Mucosa of rectum (tissue), 2 donors: ENCODE data around the gene ABCG4.
A peak's percentile ranks its signal among the peaks of the same experiment; 100 is the strongest.

Experiments used
- H3K27ac ChIP-seq, 2 donors: one replicate each; pipeline ENCODE4 v1.7.0; 2013; ENCODE audit warnings: inconsistent platforms in 2 of 2, low read depth in 2 of 2, low read length in 2 of 2
- H3K27me3 ChIP-seq, 2 donors: one replicate each; pipeline ENCODE4 v1.7.0; 2013; ENCODE audit warnings: low read length in 2 of 2; ENCODE audit not compliant: control insufficient read depth in 2 of 2, insufficient read depth in 2 of 2
- H3K36me3 ChIP-seq, 2 donors: one replicate each; pipeline ENCODE4 v1.7.0; 2013; ENCODE audit warnings: low read length in 2 of 2; ENCODE audit not compliant: control insufficient read depth in 2 of 2, insufficient read depth in 2 of 2
- H3K4me1 ChIP-seq, 2 donors: one replicate each; pipeline ENCODE4 v1.7.0; 2013; ENCODE audit warnings: low read length in 2 of 2, mild to moderate bottlenecking in 1 of 2; ENCODE audit not compliant: control insufficient read depth in 2 of 2, insufficient read depth in 2 of 2
- H3K4me3 ChIP-seq, 2 donors: one replicate each; pipeline ENCODE4 v1.7.0; 2013; ENCODE audit warnings: low read length in 2 of 2
- H3K9ac ChIP-seq, 2 donors: one replicate each; pipeline ENCODE4 v1.7.0; 2013; ENCODE audit warnings: low read length in 2 of 2, low read depth in 1 of 2, mild to moderate bottlenecking in 1 of 2
- H3K9me3 ChIP-seq, 2 donors: one replicate each; pipeline ENCODE4 v1.7.0; 2013; ENCODE audit warnings: low read length in 2 of 2; ENCODE audit not compliant: control insufficient read depth in 2 of 2
- donor health status: healthy.
- donor health status: Normal muscosa, but diverticular disease.

ABCG4 gene

GRCh38 chr11:119115484-119116234 lies 33.2 kb upstream of the ABCG4 start:
- Histone ChIP-seq H3K9me3 (no peaks in the 10 kb centered on the region), H3K4me3 (no peak overlapping the region), H3K9ac (no peak overlapping the region), H3K27ac (peak overlapping the region; percentile 37 to 71), H3K4me1 (peaks cover 3 to 5% of the 10 kb centered on the region in 2 donors), H3K27me3 (no peaks in the 10 kb centered on the region), H3K36me3 (peaks cover 40 to 49% of the 10 kb centered on the region in 2 donors)

DNA sequence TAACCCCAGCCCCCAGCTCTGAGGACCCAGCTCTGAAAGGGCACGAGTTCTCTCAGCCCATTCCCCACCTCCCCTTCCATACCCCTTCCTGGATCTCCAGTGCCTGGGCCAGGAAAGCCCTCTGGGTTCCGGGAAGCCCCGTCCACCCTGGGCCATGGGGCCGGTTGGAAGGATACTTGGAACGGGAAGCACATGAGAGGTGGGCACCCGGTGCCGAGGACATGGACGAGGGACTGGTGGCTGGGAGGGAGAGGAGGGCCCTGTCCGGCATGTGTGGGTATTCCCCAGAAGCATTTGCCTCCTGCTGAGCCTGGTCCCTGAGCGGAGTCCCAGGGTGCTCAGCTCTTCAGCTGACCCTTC lies 32.6 kb upstream of the ABCG4 start:
- Histone ChIP-seq H3K4me3 (no peak overlapping the region), H3K9me3 (no peaks in the 10 kb centered on the region), H3K9ac (no peak overlapping the region), H3K27ac (peak overlapping the region; percentile 37 to 71), H3K4me1 (peaks cover 6 to 9% of the 10 kb centered on the region in 2 donors), H3K27me3 (no peaks in the 10 kb centered on the region), H3K36me3 (peaks cover 34 to 43% of the 10 kb centered on the region in 2 donors)

DNA sequence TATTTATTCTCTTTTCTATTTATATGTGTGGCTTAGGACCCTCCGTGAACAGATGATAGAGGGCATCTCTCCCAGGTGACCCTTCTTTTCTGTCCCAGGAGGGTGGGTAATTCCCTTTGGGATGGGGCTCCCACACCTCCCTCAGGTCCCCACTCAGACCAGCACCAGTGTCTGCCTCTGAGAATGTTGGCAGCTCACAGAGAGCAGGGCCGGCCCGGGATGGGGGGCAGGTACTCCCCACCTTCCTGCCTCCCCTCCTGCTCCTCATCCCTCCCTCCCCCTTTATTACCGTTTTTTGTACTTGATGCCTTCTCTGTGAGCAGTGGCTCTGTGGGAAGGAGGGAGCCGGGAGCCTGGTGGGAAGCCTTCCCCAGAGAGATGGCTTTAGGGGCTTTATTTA lies 32.3 kb upstream of the ABCG4 start:
- Histone ChIP-seq H3K4me3 (no peak overlapping the region), H3K36me3 (peaks cover 30 to 40% of the 10 kb centered on the region in 2 donors)

GRCh38 chr11:119117004-119117706 lies 31.7 kb upstream of the ABCG4 start:
- Histone ChIP-seq H3K36me3 (peaks cover 25 to 34% of the 10 kb centered on the region in 2 donors), H3K9ac (no peak overlapping the region), H3K27ac (no peak overlapping the region)

More for the DNA sequence above, 32.3 kb upstream of the ABCG4 start:
- Histone ChIP-seq H3K4me1 (peaks cover 6 to 9% of the 10 kb centered on the region in 2 donors), H3K9ac (no peak overlapping the region), H3K27ac (peak overlapping the region in 1 of 2 donors; percentile 71), H3K9me3 (no peaks in the 10 kb centered on the region), H3K27me3 (no peaks in the 10 kb centered on the region)

GRCh38 chr11:119118227-119118626 lies 30.6 kb upstream of the ABCG4 start:
- Histone ChIP-seq H3K4me1 (peaks cover 16% of the 10 kb centered on the region in 2 donors), H3K36me3 (peaks cover 18 to 25% of the 10 kb centered on the region in 2 donors), H3K27me3 (no peaks in the 10 kb centered on the region), H3K9ac (no peak overlapping the region), H3K27ac (no peak overlapping the region), H3K9me3 (no peaks in the 10 kb centered on the region), H3K4me3 (no peak overlapping the region)

More at GRCh38 chr11:119117004-119117706, 31.7 kb upstream of the ABCG4 start:
- H3K4me1 ChIP-seq: peaks cover 11% of the 10 kb centered on the region in 2 donors
- H3K4me3 ChIP-seq: no peak overlapping the region
- no peaks in the 10 kb centered on the region for H3K27me3 ChIP-seq
- H3K9me3 ChIP-seq: no peaks in the 10 kb centered on the region

DNA sequence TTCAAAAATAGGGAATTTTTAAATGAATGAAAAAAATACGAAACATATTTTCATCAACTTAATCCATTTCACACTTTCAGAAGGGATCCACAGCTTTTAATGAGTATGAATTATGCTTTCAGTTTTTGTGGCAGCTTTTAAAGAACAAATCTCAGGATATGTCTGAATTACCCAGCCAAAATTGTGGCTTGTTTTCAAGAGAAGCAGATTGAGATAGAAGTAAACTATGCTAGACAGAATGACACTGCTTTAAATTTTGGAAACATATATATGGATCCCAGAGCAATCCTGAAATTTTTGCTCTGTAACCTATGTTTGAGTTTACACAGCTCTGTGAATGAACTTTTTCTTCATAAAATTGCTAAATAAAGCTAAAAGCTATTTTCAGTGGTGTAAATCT lies 29.9 kb upstream of the ABCG4 start:
- Histone ChIP-seq H3K27me3 (no peaks in the 10 kb centered on the region), H3K4me1 (peaks cover 16% of the 10 kb centered on the region in 2 donors), H3K9ac (no peak overlapping the region), H3K9me3 (no peaks in the 10 kb centered on the region), H3K4me3 (no peak overlapping the region), H3K36me3 (peaks cover 14 to 22% of the 10 kb centered on the region in 2 donors), H3K27ac (no peak overlapping the region)

GRCh38 chr11:119120639-119121007 lies 28.2 kb upstream of the ABCG4 start:
- no peaks in the 10 kb centered on the region for H3K27me3 ChIP-seq
- peak overlapping the region; percentile 76 to 88 for H3K9ac ChIP-seq
- H3K36me3 ChIP-seq: peaks cover 10 to 20% of the 10 kb centered on the region in 2 donors
- peak overlapping the region; percentile 28 to 76 for H3K27ac ChIP-seq
- H3K4me3 ChIP-seq: peak overlapping the region; percentile 84 to 100
- H3K4me1 ChIP-seq: peaks cover 19 to 23% of the 10 kb centered on the region in 2 donors
- no peaks in the 10 kb centered on the region for H3K9me3 ChIP-seq

DNA sequence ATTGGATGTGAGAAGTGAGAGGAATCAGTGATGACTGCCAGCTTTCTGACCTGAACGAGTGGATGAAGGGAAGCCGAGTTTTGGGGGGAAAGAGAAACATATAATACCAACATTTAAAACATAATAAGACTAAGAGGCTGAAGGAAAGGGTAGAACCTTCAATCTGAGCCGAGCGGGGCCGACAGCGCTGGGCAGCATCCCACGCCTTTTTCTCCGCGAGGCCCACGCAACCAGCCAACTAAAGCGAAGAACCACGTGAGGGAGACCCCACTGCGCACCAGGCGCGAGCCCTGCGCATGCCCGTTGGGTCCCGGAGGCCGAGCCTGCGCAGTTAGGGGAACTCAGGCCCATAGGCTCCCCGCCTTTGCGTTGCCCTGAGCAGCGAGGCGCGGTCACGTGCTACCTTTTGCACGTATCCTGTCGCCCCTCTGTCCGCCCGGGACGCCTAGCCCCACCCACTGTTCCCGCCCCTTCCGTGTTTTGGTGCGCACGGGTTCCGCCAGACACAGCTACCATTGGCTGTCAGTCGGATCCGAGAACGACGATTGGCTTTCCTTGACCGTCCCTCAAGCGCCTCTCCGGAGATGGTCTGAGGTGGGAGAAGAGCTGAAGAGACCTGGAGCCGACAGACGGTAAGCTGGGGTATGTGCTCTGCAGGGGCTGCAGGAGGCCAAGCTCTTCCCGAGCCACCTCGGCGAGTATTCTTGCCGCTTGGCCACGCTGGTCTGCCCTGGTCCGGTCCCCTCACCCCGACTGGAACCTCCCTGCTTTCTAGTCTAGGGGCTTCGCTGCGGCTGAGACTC lies 27.6 kb upstream of the ABCG4 start, which contains the start of gene HINFP:
Gene HINFP (plus strand): TSS at position 573 of the 803 bp plus-strand sequence. CDS start 5,365 bp downstream, outside the sequence.
- H3K9me3 ChIP-seq: no peaks in the 10 kb centered on the region
- H3K27ac ChIP-seq: peak within 1 kb of the TSS; percentile 82 to 89
- H3K4me3 ChIP-seq: peak within 1 kb of the TSS; percentile 93 to 100
- H3K9ac ChIP-seq: peak within 1 kb of the TSS; percentile 88 to 92
- H3K27me3 ChIP-seq: no peaks in the 10 kb centered on the region
- H3K4me1 ChIP-seq: peaks cover 21 to 27% of the 10 kb centered on the region in 2 donors
- H3K36me3 ChIP-seq: peaks cover 8 to 18% of the 10 kb centered on the region in 2 donors

DNA sequence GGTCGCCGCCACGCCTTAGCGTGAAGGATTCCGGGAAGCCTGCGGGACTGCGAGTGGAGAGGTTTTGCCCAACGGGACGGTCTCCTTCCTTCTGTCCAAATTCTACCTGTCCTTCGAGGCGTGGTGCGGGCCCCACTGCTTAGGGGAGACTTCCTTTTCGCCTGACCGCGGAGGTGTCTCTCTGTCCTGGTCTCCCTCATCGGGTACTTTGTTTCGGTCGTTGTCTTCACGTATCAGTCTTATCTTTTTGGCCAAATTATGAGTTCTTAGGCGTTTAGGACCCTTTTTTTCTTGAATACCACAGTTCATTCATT lies 27.1 kb upstream of the ABCG4 start:
- Histone ChIP-seq H3K4me1 (peaks cover 23 to 33% of the 10 kb centered on the region in 2 donors), H3K4me3 (peak overlapping the region; percentile 93 to 100), H3K36me3 (peaks cover 7 to 18% of the 10 kb centered on the region in 2 donors), H3K9me3 (no peaks in the 10 kb centered on the region), H3K27me3 (no peaks in the 10 kb centered on the region), H3K9ac (peak overlapping the region; percentile 83 to 92), H3K27ac (peak overlapping the region; percentile 82 to 89)
